Hematopoietic multipotent progenitor cell (in vitro differentiated cells): ENCODE measurements around the gene NEDD4L. TPM values are rescaled to one million over a fixed set of nuclear protein-coding genes. Genes with fewer than 3 reads are reported as not detected.

Source experiments
- DNase-seq, 3 donors: peaks; one replicate each; pipeline ENCODE4 v3.0.0-alpha.2; 2011 to 2015; ENCODE audit warnings: low read depth in 2 of 3, low spot score in 2 of 3
- total RNA-seq: library from RNA; depleted of rRNA; stranded (reverse); fragments of >200 nt; gene quantifications from one replicate; pipeline ENCODE4 v1.2.3, GENCODE V29; 2012

NEDD4L gene
- total RNA-seq, 1 donor = 14.5 TPM

DNA sequence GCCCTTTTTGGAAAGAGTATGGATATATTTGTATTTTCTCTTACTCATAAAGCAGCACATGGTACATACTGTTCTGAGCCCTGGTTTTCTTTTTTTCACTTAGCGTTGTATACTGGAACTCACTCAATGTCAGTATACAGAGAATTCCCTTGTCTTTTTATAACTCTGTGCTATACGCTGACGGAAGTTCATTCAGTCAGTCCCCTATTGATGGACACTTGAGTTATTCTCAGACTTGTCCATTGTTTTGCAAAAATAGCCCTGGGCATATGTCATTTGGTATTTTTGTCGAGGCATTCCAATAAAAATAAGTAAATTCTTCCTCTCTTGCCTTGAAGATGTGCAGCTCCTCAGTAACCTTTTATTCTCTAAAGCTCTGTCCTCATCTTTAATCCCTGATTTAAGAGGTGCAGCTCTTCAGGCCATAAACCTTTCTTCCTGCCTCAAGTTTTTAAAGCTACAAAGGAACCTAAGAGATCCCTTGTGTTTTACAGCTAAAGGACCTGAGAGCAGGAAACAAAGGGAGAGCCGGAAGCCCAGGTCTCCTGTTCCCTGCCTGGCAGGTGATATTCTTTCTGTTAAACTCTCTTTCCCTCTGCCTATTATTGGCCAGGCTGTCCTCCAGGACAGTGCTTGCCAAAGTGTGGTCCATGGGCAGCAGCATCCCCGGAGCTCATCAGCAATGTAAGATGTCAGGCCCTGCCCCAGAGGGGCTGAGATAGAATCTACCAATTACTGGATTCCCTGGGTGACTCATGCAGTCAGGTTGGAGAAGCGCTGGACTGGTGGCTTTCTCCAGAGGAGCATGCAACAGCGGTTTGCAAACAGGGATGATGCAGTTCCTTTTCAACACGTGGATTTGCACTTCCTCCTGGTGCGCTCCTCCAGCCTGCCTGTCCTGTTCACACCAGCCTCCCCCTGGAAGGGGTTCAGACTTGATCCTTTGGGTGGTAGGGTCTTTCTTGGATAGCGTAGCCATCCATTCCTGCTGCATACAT, 158.0 kb downstream of the NEDD4L start:
- DNase-seq = no peak

DNA sequence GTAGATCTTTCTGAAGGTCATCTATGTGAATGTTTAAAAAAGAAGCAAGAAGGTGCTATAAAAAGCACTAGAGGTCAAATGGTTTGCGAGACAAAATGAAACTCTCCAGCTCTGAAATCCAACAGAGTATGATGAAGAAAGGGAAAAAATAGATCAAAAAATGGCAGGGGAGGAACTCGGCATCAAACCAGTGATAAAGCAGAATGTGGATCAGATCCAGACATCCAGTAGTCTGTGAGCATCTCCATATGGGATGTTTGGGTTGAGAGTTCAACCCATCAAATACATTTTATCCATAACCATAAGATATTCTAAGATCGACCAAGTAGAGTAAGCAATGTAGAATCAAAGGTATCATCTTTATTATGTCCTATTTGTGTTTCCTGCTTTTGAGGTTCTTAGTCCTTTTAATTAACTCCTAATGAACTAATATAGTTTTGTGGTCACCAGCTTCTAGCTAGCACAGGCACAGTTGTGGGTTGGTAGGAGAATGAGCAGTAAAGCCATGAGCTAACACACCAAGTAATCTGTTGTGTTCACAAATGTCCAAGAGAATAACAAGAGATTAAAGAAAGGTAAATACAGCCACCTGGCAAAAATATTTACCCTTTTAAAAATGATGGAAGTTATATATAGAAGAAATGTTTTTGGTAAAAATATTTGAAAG, 160.9 kb downstream of the NEDD4L start:
- no peak for DNase-seq

DNA sequence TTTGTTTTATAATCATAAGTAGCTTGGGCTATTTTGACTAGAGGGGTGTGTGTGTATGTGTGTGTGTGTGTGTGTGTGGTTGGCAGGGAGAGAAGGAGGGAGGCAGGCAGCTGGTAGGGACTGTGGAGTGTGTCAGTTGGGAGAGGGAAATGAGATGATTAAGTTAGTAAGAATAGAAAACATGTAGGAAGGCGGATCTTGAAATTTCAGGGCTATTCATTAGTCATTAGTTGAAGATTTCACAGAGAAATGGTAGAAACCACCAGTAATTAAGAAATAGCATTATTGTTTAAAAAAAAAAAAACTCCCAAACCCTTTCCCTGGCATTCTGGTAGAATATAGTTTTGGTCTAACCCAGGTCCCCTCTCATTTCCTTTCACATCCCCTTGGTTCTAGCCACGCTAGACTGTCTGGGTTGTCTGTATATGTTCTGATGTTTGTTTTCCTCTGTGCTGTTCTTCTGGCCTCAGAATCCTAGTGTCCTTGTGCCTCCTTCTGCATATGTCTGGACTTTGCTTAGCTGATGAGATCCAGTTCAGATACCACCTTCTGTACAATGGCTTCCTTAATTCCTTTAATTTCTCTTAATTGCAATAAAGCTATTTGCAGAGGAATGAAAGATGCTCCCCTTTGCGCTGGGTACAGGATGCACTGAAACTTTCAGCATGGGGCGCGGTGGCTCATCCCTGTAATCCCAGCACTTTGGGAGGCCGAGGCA, 161.6 kb downstream of the NEDD4L start:
- no peak for DNase-seq

DNA sequence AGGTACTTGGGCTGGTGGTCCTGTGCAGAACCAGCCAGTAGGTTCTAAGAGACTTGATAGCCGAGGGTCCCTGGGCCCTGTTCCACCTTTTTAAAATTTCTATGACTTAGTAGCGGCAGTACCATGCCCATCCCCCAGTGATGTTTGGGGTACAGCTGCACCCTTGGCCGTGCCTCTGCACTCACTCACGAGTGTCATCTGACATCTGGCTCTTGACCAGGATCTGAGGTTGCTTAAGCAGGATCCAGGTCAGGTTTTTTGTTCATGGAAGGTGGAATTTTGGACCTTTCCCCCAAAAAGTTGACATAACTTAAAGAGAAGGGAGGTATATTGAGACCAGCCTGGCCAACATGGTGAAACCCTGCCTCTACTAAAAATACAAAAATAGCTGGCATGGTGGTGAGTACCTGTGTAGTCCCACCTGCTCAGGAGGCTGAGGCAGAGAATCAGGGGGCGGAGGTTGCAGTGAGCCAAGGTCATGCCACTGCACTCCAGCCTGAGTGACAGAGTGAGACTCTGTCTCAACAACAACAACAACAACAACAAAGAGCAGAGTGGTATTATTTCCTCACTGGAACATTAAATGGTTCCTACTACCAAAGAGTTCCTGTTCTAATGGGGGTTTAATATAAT, 163.6 kb downstream of the NEDD4L start:
- DNase-seq = no peak

DNA sequence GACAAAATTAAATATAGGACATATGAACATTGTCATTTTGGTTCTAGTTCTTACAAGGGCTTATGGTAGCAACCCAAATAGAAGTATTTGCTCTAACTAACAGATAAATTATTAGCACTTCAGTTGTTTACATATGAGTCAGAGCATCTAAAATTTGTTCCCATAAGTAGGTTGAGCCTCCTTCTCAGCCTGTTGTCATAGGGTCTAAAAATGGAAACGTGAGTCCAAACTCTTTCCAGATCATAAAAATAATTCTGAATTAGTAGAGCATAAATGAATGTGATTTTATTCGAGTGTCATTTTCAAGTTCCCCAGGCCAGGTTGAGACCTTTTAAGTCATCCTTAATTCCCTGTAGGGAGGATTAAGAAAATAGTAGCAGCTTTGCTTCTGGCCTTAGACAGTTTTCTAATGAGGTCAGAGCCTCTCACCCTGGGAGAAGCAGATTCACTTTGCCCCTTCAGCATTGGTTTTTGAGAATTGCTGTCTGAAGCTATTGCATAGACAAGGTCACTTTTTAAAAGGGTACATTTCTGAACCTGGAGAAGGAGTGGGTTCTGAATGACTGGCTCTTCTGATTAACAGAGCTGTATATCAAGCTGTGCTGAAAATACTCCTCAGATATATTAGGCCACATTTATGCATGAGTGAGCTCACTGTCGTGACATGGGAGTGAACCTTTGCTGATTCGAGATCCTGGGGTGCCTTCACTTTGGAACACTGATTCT, 164.3 kb downstream of the NEDD4L start:
- DNase-seq = no peak

DNA sequence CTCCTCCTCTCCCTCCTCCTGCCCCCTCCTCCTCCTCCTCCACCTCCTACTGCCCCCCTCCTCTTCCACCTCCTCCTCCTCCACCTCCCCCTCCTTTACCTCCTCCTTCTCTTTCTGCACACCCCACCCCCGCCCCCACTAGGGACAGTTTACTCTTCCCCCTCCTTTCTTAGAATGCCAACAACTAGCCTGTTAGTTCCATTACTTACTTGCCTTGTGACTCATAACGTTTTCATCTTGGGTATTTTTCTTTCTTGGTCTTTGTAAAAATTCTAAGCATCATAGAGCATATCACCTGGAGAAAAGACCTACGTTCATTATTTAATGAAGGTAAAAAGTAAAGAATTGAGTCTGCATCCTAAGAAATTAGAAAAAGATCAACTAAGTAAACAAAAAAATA, 165.3 kb downstream of the NEDD4L start:
- DNase-seq = no peak

DNA sequence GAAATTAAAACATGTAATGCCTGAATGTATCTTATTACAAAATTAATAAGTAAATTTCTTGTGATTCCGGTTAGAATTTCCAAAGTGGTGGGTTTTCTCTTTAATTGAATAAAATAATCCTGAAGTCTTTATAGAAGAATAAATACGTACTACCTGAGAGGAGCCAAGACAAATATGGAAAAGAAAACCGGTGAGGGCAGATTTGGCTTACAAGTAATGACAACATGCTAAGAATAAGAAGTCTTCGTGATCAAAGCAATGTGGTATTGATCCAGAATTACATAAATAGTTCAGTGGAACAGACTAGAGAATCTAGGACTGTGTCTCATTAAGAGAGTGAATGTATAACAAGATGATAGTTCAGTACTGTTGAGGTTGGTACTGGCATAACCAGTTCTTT, 167.5 kb downstream of the NEDD4L start:
- DNase-seq = no peak

DNA sequence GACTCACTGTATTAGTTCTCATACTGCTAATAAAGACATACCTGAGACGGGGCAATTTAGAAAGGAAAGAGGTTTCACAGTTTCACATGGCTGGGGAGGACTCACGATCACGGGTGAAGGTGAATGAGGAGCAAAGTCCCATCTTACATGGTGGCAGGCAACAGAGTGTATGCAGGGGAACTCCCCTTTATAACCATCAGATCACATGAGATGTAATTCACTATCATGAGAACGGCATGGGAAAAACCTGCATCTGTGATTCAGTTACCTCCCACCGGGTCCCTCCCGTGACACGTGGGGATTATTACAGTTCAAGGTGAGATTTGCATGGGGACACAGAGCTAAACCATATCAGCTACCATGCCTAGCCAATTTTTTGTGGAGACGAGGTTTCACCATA, 168.2 kb downstream of the NEDD4L start:
- DNase-seq = no peak

DNA sequence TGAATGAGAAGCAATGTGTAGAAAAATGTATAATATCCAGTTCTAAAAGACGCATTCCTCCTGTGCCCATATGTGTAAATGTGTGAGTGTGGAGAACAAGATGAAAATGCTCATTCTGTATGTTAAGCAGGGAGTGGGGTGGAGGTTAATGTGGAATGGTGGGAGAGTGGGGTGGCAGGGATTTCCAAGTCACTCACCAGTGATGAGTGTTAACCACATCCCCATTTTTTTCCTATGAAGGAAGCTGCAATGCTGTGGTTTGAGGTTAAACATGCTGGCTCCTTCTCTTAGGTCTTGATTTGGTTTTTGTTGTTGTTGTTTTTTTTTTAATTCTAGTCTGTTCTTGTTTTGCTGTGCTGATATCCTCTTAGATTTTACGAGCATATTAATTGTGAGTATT, 169.4 kb downstream of the NEDD4L start:
- DNase-seq = peak in 2 of 3 donors; percentile 27 to 61

DNA sequence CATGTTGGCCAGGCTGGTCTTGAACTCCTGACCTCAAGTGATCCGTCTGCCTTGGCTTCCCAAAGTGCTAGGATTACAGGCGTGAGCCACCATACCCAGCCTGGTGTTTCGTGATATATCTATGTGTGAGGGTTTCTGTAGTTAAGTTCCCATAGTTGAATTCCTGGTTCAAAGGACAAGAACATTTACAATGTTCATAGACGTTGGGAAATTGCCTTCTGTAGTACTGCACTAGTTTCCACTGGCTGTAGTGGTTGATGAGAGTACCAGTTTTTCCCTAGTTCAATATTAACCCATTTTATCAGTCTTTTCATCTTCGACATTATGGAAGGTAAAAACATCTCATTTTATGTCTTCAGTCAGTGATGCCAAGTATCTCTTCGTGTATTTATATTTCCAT, 171.0 kb downstream of the NEDD4L start:
- no peak for DNase-seq

DNA sequence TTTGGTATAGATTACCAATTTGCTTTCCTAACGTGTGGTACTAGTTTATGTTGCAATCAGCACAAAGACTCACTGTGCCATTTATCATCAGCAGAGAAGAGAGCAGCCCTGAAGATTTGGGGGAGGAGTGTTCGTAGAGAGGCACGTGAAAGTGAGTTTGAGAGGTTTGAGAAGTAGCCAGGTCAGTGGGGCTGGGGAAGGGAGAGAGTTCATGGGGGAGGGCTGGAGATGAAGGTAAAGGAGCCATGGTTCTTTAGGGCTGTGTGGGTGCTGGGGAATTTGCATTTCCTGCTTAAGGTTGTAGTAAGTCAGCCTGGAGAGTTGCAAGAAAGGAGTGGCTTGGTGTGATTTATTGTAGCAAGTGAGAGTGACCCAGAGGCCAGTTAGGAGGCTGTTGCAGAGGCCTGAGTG, 172.1 kb downstream of the NEDD4L start:
- DNase-seq = no peak

DNA sequence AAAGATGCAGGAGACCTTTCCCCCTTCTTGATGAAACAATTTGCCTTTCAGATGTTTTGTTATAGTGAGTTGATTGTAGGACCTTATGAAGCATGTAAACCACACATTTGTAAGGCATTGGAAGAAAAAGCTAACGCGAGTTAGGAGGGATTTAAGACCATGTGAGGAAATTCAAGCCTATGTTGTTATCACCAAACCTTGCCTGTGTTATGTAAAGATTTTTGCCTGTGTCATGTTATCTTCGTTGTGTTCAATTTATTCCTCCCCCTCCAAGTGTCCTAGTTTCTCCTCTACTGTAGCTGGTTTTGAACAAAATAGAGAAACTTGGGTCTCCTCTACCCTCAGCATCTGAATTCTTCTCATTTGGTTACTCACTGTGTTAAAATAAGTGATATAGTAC, 173.0 kb downstream of the NEDD4L start:
- DNase-seq = no peak

DNA sequence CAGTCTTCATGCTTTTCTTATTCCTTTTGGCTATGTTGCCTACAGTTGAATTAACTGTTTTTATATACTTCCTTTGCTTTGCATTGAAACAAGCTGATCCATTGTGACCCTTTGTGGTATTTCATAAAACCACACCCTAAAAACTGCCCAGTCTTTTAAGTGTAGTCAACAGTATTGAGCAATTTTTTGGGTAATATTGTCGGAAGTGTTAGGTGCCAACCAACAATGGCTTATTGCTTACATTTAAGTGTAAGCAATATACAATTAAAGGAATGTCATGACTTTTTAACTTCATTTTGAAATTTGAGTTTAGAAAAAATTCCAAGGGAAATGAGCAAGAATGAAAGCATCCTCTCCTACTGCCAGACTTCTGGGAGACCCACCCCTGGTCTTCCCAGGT, 174.1 kb downstream of the NEDD4L start:
- no peak for DNase-seq

DNA sequence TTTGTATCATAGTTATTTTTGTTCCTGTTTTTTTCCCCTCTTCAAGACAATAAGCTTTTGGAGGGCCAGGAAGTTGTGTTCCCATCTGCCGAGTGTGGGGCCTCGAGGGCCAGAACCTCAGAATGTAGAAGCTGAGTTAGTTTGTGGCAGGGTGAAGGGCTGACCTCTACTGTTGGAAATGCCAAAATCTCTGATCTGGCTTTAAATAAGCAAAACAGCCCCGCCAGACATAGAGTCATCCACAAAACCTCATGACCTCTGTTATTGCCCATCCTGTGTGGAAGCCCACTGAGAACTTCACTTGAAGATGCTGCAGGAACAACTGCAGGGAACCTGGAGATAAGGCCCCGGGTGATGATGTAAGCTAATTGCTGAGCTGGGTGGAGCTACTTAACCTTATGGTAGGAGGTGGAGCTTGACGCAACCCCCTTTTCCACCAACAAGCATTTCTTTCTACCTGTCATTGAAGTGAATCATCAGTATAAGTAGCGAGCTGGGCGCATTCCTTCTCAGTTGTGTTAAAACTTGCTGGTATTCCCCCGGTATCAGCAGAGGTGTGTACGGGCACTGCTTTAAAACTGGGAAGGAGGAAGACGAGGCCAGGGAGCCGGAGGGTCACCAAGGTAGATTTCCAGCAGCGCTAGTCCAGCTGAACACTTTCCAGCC, 177.2 kb downstream of the NEDD4L start:
- no peak for DNase-seq

DNA sequence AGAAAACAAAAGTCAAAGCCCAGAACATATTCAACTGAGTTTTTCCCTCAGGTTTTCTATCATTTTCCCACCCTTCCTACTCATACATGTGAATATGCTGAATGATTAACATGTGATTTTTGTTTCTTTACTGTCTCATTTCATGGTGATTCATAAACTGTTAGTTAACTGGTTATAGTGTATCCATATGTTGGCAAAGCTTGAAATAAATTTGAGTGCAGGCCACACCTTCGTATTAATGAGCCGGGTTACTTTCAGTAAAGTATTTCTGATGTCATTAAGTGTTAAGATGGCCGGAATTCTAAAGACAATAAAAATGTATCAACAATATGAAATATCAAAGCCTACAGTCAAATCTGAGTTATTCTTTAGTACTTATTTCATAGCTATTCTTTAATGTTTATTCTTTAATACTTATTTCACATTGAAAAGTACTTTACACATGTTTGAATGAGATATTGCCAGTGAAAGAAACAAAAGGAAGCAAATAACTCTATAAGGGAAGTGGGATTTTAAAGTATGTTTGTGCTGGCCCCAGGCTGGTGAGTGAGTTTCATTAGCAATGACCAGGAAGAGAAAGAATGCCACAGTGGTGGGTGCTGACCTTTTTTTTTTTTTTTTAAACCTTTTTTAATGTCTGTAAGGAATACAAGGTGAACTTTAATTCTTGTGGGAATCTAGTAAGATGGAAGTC, 178.6 kb downstream of the NEDD4L start:
- DNase-seq = no peak

DNA sequence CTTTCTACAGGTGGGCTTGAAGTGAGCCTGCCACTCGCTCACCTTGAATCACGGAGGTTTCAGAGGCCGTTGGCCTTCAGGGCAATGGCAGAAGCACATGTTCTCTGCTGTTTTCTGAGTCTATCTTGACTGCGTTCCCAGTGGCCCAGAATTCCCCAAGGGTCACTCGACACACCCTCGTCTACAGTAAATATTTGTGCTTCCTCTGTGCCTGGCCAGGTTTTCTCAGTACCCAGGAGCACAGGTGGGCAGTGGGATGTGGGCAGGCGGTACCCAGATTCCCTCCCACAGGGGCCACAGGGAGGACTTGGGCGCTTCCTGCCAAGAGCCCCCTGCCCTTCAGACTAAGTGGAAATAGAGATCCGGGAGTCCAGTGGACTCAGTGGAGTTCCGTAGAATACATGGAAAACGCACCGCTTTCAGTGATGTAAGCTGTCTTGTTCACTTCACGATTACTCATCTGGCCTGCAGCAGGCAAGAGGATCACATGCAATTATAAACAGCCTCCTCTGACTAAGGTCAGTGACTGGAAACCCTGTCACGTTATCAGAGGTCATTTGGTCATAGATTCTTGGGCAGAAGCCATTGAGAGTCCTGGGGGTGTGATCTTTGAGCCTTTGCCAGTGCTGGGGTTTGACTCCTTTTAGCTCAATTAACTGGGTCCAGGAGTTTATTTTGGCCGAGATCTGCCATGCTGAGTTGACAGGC, 179.8 kb downstream of the NEDD4L start:
- DNase-seq = no peak

DNA sequence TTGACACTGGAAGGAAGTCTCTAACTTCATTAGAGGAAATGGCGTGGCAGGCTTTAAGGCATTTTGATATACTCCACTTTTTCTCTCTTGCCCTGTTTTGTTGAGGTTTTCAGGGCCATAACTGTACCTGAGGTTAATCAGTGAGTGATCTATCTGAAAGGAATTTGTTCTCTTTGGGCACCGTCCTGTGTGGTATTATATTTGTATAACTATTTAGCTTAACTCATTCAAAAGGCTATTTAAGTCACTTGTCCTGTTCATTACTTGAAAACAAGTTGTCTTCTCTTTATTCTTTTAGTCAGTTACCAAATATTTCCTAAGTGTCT, 180.4 kb downstream of the NEDD4L start:
- no peak for DNase-seq

DNA sequence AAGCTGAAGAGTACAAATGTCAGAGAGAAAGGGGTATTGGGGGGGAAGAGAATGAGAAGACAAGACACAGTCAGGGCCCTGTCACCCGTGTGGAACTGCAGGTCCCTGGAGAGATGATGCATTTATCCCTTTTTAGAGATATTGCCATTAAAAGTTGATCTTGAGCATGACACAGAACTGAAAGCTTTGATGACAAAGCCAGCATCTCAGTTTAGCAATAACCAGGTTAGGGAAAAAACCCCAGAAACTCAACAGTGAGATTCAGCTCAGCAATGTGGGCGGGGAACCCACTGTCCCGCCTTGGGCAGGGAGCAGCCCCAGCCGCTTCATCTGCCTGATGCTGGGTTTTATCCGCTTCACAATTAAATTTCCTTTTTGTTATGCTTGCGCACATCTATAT, 181.1 kb downstream of the NEDD4L start:
- DNase-seq = no peak

DNA sequence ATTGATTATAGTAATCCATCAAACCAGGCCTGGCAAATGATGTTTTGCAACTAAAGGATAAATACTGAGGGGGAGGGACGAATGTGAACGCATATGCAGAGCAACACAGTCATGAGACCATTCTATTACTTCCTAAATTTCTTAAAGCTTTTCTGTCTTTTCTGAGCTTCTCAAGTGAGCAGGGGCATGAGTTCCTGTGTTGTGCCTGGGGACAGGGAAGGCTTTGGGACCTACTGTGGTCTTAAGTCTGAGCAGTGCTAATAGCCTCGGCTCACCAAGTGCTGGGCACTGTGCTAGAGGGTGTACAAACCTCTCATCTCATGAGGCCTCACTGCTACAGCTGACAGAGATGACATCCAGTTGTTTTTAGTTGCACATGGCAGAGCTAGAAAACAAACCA, 182.4 kb downstream of the NEDD4L start:
- no peak for DNase-seq
